ENCODE results near the gene ARL15.

GRCh38 chr5:53917826-53918225, 392.5 kb downstream of the ARL15 start:
- TF ChIP-seq CTCF (IDR thresholded peaks at IDR 0.05; ENCODE audit: low read depth, low read length) (no peak), EZH2phosphoT487 (IDR thresholded peaks at IDR 0.05; ENCODE audit: low read depth) (no peak)

All from OCI-LY3 (cell line).